Mucosa of descending colon (tissue), 3 donors: ENCODE data around the gene SSC5D. TPM values are rescaled to one million over a fixed set of nuclear protein-coding genes. Genes with fewer than 3 reads are reported as not detected.

ENCODE experiments used
- ATAC-seq: fragments of 200-7000 bp; cut with Tn5 transposase; one replicate; pipeline ENCODE4 v1.9.1; 2020; ENCODE audit warnings: mild to moderate bottlenecking, moderate library complexity
- DNase-seq, 3 donors: peaks; one replicate each; pipeline ENCODE4 v3.0.0-alpha.2; 2020
- H3K36me3 ChIP-seq: fragments of 200-600 bp; one replicate; pipeline ENCODE4 v1.8.0; 2021; ENCODE audit warnings: low read depth, mild to moderate bottlenecking
- H3K4me1 ChIP-seq: fragments of 200-600 bp; one replicate; pipeline ENCODE4 v1.8.0; 2021; ENCODE audit warnings: low read depth, mild to moderate bottlenecking
- H3K4me3 ChIP-seq: fragments of 200-600 bp; one replicate; pipeline ENCODE4 v1.8.0; 2021; ENCODE audit warnings: mild to moderate bottlenecking
- H3K9me3 ChIP-seq: fragments of 200-600 bp; one replicate; pipeline ENCODE4 v1.8.0; 2021; ENCODE audit warnings: mild to moderate bottlenecking
- CTCF ChIP-seq: fragments of 200-600 bp; IDR thresholded peaks from one replicate; pipeline ENCODE4 v1.8.0; 2022; ENCODE audit warnings: antibody characterized with exemption, mild to moderate bottlenecking
- intact Hi-C, 2 donors: fragments of 100-400 bp; cut with DNase I in 1 of 2; cut with micrococcal nuclease in 1 of 2; formaldehyde crosslinking; loops; one replicate each; pipeline versions ENCODE4 v1.11.0 to v1.11.1; 2022; cut with DNase I, micrococcal nuclease
- total RNA-seq, 3 donors: library from RNA; stranded (reverse); fragmentation: NEBNext Ultra II Directional in 2 of 3; extraction: Animal tissue kit (Norgen Biotek cat#: 25700) in 2 of 3; gene quantifications; one replicate each; pipeline versions ENCODE4 v1.2.1 to v1.2.4, GENCODE V29; 2021 to 2023
- donor health status: DM: no; HTN: no; CAD: no; lungs with moderate emphysema.
- donor health status: DM: no; HTN: no; CAD: no.
- donor health status: DM: no; HTN: yes; CAD: no.

SSC5D gene
- total RNA-seq, 3 donors from 2014 or later = 2.6 to 35.0 (median 4.0) TPM

- H3K36me3 ChIP-seq = no peaks in the 10 kb centered on the region
- no peak for TF ChIP-seq CTCF
- no peaks in the 10 kb centered on the region for H3K9me3 ChIP-seq
- no peak overlapping the region for H3K4me3 ChIP-seq
- no peak for ATAC-seq
- H3K4me1 ChIP-seq = peaks cover 5% of the 10 kb centered on the region
- DNase-seq = peak in 1 of 3 donors; percentile 53
- intact Hi-C loops = no loop called here
These were observed 1.7 kb downstream of the SSC5D start for GRCh38 chr19:55489711-55490477.

GRCh38 chr19:55490478-55491432, 2.5 kb downstream of the SSC5D start:
- Histone ChIP-seq H3K4me3 (no peak overlapping the region), H3K9me3 (no peaks in the 10 kb centered on the region), H3K4me1 (peaks cover 4% of the 10 kb centered on the region), H3K36me3 (no peaks in the 10 kb centered on the region)
- TF ChIP-seq CTCF = no peak
- no peak for ATAC-seq
- peak in 1 of 3 donors; percentile 48 for DNase-seq
- intact Hi-C loops = no loop called here

GRCh38 chr19:55491546-55492360, 3.5 kb downstream of the SSC5D start:
- DNase-seq = no peak
- ATAC-seq = no peak
- H3K9me3 ChIP-seq = no peaks in the 10 kb centered on the region
- H3K4me3 ChIP-seq = no peak overlapping the region
- no peak for TF ChIP-seq CTCF
- intact Hi-C loops = no loop called here
- no peaks in the 10 kb centered on the region for H3K36me3 ChIP-seq
- H3K4me1 ChIP-seq = no peaks in the 10 kb centered on the region

GRCh38 chr19:55492362-55492944, 4.2 kb downstream of the SSC5D start:
- no peak for ATAC-seq

More at GRCh38 chr19:55492362-55492944, 4.2 kb downstream of the SSC5D start:
- Histone ChIP-seq H3K9me3 (no peaks in the 10 kb centered on the region), H3K36me3 (no peaks in the 10 kb centered on the region), H3K4me3 (no peak overlapping the region), H3K4me1 (no peaks in the 10 kb centered on the region)
- no peak for DNase-seq
- no peak for TF ChIP-seq CTCF
- intact Hi-C loops = no loop called here
